HG03342 (cell line): ENCODE measurements around the gene TRIM34.
A peak's percentile ranks its signal among the peaks of the same experiment; 100 is the strongest.
"Not testable (repeated sequence)": the region's sequence is repeated elsewhere in the genome, so short reads cannot be mapped to it uniquely, and the experiment has no call there.

Experiments
- ATAC-seq: cut with Tn5 transposase; IDR thresholded peaks from one replicate; pipeline ENCODE4 v1.9.1; 2021; ENCODE audit warnings: mild to moderate bottlenecking, moderate library complexity; ENCODE audit not compliant: unreplicated experiment

TRIM34 gene

DNA sequence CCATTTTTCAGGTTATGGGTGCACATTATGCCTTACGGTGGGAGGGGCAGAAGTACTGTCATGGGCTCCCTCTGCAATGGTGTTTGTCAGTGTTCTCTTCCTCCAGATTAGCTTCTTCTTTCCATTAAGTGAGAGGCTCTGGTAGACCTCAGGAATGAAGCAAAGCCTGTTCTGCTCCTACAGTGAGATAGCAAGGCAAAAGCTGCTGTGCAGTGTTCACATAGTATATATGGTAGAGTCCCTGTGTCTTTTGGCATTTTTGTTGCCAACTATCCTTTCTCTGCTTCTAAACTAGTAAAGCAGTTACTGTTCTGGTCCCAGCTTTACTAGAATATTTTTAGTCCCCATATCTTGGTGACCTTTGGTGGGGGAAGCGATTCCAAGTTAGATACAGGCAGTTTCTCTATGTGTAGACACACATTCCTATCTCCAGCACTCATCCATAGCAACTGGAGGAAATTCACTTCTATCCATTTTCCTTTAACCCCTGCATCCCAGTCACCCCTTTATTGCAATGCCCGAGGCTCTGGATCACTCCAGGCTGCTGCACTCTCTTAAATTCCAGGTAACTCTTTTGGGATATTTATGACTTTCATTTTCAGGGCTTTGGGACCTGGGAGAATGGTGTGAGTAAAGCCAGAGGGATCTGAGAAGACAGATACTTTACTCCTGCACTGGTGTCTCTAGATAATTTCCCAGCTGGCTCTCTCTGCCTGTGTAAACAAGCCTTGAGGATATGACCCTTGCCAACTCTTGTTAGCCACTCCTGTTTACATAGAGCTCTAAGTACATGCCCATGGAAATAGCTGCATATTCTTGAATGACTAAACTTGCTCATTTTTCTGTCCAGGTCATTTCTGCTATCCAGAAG is 3.9 kb upstream of the TRIM34 start:
- no peak for ATAC-seq

DNA sequence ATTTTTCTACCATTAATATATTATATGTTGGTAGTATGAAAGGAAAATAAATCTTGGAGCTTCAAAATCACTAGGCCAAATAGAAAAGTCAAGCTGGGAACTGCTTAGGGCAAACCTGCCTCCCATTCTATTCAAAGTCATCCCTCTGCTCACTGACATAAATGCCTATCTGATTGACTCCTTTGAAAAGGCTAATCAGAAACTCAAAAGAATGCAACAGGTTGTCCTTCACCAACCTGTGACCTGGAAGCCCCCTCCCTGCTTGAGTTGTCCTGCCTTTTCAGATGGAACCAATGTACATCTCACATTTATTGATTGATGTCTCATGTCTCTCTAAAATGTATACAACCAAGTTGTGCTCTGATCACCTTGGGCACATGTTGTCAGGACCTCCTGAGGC is 3.2 kb upstream of the TRIM34 start:
- ATAC-seq: no peak

DNA sequence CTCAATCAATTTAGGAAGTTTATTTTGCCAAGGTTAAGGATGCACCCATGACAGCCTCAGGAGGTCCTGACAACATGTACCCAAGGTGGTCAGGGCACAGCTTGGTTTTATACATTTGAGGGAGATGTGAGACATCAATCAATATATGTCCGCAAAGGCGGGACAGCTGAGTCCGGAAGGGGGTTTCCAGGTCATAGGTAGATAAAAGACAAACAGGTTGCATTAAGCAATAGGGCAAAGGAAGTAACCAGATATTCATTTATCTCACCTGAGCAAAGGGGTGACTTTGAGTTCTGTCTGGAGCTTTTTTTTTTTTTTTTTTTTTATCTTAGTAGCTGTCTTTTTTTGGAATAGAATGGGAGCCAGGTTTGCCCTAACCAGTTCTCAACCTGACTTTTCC is 2.0 kb upstream of the TRIM34 start:
- no peak for ATAC-seq

DNA sequence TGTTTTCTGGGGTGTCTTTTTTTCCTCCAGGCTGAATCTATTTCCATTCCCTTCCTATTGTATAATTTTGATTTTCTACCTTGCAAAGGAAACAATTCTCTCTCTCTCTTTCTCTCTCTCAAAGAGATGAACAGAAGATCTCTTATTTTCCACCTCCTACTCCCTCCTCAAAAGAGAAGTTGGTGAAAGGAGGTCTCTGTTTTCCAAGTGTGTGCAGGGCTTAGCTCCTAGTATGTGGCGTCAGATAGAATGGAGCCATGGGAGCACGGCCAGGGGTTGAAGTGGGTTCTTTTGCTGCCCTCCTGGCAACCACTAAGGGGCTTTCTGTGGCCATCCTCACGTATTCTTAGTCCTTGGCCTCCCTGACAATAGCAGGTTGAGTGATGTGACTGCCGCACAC is 480 bp downstream of the TRIM34 start:
- ATAC-seq: peak; percentile 3

DNA sequence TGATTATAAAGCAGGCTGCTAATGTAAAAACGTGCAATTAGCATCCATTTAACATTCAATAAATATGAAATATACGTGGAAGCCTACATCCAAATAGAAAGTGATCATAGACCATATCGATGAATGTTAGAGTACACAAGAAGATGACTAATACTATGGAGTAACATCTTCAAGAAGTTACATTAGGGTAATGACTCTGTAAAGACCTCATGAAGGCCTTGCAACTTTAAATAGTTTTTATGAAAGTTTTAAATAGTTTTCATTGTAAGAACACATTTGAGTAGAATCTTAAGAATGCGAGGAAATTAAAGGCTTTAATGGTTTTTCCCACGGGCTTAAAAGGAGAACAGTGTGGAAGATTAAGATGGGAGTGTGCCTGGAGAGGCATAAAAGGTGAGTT is 1.4 kb downstream of the TRIM34 start:
- ATAC-seq: no peak

DNA sequence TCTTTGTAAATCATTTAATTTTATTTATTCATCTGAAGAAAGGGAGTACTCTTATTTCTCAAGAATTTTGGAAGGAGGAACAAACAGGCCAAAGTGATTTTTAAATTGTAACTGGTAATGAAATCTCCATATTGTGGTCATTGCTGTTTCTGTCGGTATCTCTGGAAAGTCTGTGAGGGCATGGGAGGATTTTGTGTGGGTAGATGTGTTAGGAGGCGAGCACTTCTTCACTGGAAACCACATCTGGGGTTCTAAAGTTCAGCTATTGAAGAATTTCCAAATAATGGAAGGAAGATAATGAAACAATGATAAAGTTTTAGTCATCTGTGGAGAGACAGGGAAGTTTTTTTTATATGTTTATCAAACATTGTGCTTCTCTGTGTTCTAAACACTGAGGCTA is 6.6 kb downstream of the TRIM34 start:
- peak; percentile 14 for ATAC-seq

DNA sequence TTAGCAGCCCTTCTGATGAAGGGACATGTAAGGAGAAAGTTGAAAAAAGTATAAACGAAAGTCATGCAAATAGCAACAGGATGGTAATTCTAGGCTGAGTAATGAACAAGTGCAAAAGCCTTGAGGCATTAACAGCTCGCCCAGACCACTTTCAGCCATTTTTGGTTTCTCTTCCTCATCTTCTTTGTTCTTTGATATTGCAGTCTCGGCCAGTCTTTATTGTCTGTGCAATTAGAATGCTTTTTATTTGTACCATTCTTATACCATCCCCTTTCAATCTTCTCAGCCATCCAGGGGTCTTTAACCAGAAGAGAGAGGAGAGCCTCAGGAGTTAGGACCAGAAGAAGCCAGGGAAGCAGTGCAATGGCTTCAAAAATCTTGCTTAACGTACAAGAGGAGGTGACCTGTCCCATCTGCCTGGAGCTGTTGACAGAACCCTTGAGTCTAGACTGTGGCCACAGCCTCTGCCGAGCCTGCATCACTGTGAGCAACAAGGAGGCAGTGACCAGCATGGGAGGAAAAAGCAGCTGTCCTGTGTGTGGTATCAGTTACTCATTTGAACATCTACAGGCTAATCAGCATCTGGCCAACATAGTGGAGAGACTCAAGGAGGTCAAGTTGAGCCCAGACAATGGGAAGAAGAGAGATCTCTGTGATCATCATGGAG is 7.3 kb downstream of the TRIM34 start:
- ATAC-seq: peak; percentile 95

DNA sequence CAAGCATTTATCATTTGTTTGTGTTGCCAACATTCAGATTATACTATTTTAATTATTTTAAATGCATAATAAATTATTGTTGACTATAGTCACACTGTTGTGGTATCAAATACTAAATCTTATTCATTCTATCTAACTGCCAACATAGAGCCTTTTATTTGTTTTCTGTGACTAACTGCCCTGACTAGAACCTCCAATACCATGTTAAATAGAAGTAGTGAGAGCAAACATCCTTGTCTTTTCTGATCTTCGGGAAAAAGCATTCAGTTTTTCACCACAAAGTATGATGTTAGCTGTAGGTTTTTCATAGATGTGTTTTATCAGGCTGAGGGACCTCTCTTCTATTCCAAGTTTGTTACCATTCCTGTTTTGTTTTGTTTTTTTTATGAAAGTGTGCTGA is 15.2 kb downstream of the TRIM34 start:
- ATAC-seq: no peak

DNA sequence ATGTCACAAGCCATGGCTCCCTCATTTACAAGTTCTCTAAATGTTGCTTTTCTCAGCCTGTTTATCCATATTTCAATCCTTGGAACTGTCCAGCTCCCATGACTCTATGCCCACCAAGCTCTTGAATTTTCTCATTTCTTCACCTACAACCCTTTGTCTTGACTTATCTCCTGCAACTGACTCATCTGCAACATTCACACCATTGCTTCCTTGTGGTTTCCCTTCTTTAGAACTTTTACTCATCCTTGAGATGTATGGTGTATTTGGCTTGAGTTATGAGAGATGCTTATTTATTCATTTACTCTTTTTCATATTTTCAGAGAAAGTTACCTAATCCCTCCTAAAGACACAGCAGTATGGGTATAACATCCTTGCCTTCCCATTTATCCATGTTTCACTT is 18.8 kb downstream of the TRIM34 start:
- no peak for ATAC-seq

DNA sequence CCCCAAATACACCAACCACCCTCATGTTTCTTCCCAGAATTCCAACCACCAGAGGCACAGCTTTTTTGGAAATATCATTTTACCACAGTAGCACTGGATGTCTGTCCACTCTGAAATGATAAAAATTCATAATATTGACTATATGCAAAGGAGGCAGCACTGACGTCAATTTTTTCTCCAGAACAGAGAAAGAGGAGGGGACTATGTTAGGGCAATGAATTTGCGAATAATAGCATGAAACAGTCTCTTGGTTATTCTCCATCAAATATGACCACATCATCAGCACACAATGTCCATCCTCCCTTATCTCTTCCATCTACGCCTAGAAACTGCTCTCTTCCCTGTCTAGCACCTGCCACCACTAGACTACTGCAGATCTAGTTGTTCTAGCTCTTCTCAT is 21.3 kb downstream of the TRIM34 start:
- no peak for ATAC-seq

DNA sequence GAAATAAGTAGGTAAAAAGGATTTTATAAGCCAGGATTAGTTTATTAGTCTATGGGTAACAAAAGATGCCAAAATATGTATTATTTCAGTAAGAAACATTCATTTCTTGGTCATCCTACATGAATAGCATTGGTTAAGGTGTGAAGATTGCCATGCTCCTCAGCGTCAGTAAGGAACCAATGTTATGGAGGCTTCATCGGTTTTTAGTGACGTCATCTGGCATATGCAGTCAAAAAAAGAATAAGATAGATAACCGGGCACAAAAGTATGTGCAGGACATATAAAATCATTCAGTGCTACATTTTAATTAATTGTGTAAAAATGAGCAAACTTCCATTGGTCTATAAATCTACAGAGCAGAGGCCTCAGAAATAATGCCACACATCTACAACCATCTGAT is 30.7 kb downstream of the TRIM34 start:
- no peak for ATAC-seq

DNA sequence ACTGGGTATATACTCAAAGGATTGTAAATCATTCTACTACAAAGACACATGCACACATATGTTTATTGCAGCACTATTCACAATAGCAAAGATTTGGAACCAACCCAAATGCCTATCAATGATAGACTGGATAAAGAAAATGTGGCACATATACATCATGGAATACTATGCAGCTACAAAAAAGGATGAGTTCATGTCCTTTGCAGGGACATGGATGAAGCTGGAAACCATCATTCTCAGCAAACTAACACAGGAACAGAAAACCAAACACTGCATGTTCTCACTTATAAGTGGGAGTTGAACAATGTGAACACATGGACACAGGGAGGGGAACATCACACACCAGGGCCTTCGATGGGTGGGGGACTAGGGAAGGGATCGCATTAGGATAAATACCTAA is 32.2 kb downstream of the TRIM34 start:
- ATAC-seq: not testable (repeated sequence)

DNA sequence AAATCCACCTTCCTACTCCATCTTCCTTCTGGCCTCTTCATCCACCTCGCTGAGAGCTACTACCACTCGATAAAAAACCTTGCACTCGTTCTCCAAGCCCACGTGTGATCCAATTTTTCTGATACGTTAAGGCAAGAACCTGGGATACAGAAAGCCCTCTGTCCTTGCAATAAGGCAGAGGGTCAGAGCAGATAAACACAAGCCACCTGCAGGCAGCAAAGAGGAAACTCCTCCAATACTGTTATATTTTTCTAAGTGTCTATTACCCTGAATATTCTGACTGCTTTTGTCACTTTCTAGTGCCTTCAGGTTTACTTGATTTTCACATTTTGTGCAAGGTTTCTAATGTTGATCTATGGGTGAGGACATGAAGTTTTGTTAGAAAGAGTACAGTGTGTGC is 33.5 kb downstream of the TRIM34 start:
- ATAC-seq: no peak

DNA sequence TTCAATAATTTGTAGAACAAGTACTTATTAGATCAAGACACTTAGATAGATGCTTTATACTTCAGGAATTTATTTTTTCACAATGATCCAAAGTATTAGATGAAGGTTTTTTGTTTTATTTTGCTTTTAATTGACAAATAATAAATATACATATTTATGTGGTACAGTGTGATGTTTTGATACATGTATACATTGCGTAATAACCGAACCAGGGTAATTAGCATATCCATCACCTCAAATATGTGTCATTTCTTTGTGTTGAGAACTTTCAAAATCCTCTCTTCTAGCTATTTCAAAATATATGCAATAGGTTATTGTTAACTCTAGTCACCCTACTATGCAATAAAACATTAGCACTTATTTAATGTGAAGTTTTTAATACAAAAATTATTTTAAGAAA is 38.7 kb downstream of the TRIM34 start:
- ATAC-seq: no peak

DNA sequence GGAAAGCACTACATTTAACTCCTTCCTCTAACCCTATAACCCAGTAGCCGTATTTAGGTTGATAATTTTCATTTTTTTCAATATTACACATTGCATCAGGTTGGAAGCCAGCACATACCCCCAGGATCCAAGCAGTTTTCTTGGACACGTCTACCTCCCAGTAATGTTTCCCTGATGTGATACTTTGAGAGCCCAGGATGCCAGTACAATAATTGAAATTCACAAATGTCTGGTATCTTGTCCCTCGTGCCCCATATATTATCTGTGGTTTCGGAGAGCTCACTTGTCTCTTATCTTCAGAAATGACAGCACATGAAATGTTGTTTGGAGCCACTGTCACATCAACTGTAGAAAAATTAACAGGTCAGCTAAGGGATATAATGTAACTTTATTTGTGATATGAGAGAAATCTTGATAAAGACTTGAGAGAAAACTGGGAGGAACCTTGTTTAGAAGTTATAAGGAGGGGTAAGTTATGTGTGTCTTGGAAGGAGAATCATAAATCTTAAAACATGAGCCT is 40.3 kb downstream of the TRIM34 start:
- no peak for ATAC-seq

DNA sequence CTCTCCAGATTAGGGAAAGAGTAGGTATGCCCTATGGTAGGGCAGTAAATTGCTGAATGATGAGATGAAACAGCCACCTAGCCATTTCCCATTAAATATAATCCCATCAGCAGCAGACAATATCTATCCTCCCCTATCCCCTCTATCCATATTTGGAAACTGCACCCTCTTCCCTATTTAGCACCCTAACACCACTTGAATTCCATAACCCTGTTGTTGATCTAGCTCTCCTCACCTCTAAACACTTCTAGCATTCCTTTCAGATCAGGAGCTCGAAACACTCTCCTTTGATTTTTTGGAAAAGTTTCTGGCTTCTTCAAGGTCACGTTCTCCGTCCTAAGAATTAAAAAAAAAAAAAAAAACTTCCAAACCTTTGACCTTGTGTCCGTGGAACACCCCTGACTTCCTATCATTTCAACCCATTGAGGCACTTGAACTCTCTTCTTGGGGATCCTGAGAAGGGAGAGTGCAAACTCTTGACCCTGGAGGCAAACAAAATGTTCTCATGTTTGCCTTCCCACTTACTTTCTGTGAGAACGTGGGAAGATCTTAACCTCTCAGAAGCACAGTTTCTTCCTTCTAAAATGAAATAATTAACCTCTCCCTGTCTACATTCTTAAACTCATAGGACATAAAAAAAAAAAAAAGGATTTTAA is 41.1 kb downstream of the TRIM34 start:
- no peak for ATAC-seq

DNA sequence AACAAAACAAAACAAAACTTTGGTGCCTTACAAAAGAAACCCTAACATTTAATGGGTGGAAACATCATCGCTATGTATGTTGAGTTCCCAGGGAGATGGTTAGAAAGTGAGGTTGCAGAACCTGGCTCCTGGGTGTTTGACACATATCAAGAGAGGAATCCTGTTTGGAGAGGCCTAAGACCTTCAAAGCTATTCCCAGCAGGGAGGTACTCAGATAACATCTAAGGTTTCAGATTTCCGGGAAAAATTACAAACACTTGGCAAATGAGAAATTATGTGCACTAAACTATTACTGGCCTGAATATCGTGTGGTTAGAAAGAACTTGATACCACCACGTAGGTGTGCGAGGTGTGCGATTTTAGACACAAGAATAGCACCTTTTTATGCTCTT is 41.6 kb downstream of the TRIM34 start:
- ATAC-seq: no peak

DNA sequence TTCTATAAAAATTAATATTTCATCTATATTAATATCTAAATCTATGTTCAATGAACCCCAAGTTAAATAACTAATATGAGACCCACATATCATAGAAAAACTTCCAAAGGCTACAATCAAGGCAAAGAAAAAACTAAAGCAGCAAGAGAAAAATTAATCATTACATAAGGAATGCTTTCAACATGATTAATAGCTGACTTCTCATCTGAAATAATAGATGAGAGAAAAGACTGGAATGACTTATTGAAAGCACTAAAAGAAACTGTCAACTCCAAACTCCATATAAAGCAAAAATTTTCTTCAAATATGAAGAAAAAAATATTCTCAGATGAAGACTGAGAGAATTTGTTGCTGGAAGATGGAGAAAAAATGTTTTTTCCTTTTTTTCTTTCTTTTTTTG is 47.0 kb downstream of the TRIM34 start:
- ATAC-seq: no peak

DNA sequence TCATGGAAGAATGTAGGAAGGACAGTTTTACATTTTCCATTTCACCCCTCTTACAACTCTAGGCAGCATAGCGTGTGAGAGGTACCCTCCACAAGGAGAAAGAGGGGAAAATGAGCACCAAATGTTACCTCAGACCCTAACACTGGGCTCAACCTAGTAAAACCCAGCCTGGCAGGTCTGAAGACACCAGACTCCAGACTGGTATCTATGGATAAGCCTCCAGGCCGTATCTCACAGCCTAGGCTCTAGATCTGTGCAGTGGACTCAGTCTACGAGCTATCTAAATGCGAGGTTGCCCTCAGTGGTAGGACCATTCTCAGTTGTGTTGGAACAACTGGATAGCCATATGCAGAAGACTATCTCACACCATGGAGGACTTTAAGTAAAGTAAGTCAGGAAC is 49.6 kb downstream of the TRIM34 start:
- no peak for ATAC-seq

DNA sequence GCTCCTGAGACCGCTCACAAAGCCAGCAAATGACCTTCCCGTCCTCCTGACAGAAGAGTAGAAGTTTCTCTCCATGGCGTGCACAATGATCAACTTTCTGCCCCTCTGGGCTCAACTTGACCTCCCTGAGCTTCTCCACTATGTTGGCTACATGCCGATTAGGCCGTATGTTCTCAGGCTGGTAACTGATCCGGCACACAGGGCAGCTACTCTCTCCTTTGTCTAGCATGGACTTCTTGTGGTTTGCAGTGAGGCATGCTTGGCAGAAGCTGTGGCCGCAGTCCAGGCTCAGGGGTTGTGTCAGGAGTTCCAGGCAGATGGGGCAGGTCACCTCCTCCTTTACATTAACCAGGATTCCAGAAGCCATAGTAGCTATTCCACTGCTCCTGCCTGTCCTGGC is 55.0 kb downstream of the TRIM34 start:
- no peak for ATAC-seq

DNA sequence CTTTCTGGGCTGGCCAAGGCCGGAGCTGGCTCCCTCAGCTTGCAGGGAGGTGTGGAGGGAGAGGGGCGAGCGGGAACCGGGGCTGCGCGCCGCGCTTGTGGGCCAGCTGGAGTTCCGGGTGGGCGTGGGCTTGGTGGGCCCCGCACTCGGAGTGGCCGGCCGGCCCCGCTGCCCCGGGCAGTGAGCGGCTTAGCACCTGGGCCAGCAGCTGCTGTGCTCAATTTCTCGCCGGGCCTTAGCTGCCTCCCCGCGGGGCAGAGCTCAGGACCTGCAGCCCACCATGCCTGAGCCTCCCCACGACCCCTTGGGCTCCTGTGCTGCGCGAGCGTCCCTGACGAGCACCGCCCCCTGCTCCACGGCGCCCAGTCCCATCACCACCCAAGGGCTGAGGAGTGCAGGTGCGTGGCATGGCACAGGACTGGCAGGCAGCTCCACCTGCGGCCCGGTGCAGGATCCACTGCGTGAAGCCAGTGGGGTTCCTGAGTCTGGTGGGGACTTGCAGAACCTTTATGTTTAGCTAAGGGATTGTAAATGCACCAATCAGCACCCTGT is 58.2 kb downstream of the TRIM34 start:
- not testable (repeated sequence) for ATAC-seq
